Right lobe of liver (tissue), 6 donors: ENCODE results near the gene UGCG. TPM values are rescaled to one million over a fixed set of nuclear protein-coding genes. Genes with fewer than 3 reads are reported as not detected.

Experiments
- ATAC-seq, 4 donors: fragments of 200-7000 bp; cut with Tn5 transposase; one replicate each; pipeline ENCODE4 v1.9.1; 2020; ENCODE audit warnings: mild to moderate bottlenecking in 4 of 4, moderate library complexity in 4 of 4
- DNase-seq, 3 donors: peaks; one replicate each; pipeline ENCODE4 v3.0.0-alpha.2; 2020
- H3K27ac ChIP-seq, 3 donors: fragments of 200-600 bp; one replicate each; pipeline ENCODE4 v1.8.0; 2022
- H3K27me3 ChIP-seq, 2 donors: fragments of 200-600 bp; one replicate each; pipeline ENCODE4 v1.8.0; 2022
- H3K36me3 ChIP-seq, 4 donors: fragments of 200-600 bp; sonication (generic) in 1 of 4; one replicate each; pipeline versions ENCODE4 v1.5.1 to v1.8.0; 2017 to 2022; ENCODE audit warnings: control low read depth in 1 of 4
- H3K4me1 ChIP-seq, 4 donors: fragments of 200-600 bp; sonication (generic) in 1 of 4; one replicate each; pipeline versions ENCODE4 v1.5.1 to v1.8.0; 2017 to 2022; ENCODE audit warnings: control low read depth in 1 of 4
- H3K4me3 ChIP-seq, 3 donors: fragments of 200-600 bp; one replicate each; pipeline ENCODE4 v1.8.0; 2022
- H3K9me3 ChIP-seq, 4 donors: fragments of 200-600 bp; sonication (generic) in 1 of 4; one replicate each; pipeline versions ENCODE4 v1.5.1 to v1.8.0; 2017 to 2022; ENCODE audit warnings: control low read depth in 1 of 4
- POLR2A ChIP-seq: fragments of 450-650 bp; IDR thresholded peaks from one replicate; pipeline ENCODE4 v1.6.1; 2017; ENCODE audit warnings: antibody characterized with exemption, mild to moderate bottlenecking
- WGBS: methylation state at CpG from one replicate; pipeline ENCODE4 v1.1.6; 2018; ENCODE audit warnings: low coverage, low lambda C conversion rate; ENCODE audit not compliant: insufficient coverage; ENCODE audit errors: missing lambda C conversion rate; 5-methylcytosine and 5-hydroxymethylcytosine counted together
- intact Hi-C, 2 donors: fragments of 100-400 bp; cut with DNase I; formaldehyde crosslinking; loops; one replicate each; pipeline versions ENCODE4 v1.11.2 to v1.14.1; 2022
- total RNA-seq, 6 experiments: library from RNA; depleted of rRNA in 2 of 6; stranded (reverse); fragments of >200 nt in 2 of 6; fragmentation: NEBNext Ultra II Directional in 3 of 6; extraction: Animal tissue kit (Norgen Biotek cat#: 25700) in 3 of 6; gene quantifications; one replicate each; pipeline versions ENCODE4 v1.1.0 to v1.2.4, GENCODE V29; 2016 to 2023
- TF ChIP-seq, protein P1 (sequence below), 4 donors: fragments of 200-600 bp in 3 of 4; fragments of 450-650 bp in 1 of 4; IDR thresholded peaks; one replicate each; pipeline versions ENCODE4 v1.5.1 to v1.8.0; 2016 to 2022; ENCODE audit warnings: antibody characterized with exemption in 4 of 4, mild to moderate bottlenecking in 2 of 4
- donor health status: DM: no; HTN: yes; CAD: no.
- donor health status: DM: no; HTN: no; CAD: no.
- donor health status: DM: no; HTN: no; CAD: no.
- donor health status: DM: no; HTN: yes; CAD: no.
- donor health status: DM: no; HTN: yes; CAD: no.

The UGCG gene
- total RNA-seq, 6 experiments from 2014 or later, result 7.9 to 37.2 (median 17.1) TPM

DNA sequence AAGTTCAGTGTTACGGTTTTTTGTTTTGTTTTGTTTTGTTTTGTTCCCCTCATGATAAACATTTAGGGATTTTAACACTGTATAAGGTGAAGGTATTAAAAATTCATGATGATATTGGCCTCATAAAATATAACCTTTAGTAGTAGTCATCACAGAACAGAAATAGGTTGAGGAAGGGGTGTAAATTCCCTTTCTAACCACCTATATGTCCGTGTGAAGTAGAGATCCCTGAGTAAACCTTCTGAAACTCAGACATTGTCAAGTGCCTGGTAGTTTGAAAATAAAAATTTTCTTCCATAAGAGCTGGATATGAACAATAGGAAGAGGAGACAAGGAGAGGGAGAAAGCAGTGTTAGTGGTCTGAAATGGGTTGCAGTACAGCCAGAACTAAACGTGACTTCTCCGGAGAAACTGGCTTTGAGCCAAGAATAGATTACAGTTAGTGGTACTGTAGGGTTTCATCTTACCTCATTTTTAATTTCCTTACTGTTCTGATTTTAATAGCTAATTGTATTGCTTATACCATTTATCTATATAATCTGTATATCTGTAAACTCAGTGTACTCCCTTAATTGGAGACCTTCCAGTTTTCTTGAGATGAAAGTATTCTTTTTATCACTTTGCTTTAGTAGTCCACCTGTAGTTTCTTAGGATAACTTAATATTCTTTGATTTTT, 18.3 kb downstream of the UGCG start:
- 32% methylated on average over 4 of the region's 4 CpGs for WGBS

DNA sequence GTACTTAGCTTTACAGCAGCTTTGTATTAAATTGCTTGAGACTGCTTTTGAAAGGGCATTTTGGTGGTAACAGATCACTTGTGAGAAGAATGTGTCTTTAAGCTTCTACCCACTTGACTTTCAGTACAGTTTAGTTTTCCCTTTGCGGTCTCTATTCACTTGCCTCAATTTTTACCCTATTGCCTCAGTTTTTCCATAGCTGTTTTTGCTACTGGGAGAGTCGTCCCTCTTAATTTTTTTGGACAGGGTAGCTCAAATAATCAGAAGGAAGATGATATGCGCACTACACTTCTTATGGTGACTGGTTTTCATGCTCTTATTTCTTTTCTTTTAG, 18.8 kb downstream of the UGCG start:
- DNase-seq (no peak), ATAC-seq (no peak)
- intact Hi-C loops, result no loop called here
- no peaks in the 10 kb centered on the region for H3K36me3 ChIP-seq
- H3K4me1 ChIP-seq, result peaks cover 0 to 37% (median 11%) of the 10 kb centered on the region in 4 donors
- H3K9me3 ChIP-seq, result no peaks in the 10 kb centered on the region
- WGBS, result 63% methylated on average over 3 of the region's 3 CpGs
- no peaks in the 10 kb centered on the region for H3K27me3 ChIP-seq
- TF ChIP-seq, protein P1, sequence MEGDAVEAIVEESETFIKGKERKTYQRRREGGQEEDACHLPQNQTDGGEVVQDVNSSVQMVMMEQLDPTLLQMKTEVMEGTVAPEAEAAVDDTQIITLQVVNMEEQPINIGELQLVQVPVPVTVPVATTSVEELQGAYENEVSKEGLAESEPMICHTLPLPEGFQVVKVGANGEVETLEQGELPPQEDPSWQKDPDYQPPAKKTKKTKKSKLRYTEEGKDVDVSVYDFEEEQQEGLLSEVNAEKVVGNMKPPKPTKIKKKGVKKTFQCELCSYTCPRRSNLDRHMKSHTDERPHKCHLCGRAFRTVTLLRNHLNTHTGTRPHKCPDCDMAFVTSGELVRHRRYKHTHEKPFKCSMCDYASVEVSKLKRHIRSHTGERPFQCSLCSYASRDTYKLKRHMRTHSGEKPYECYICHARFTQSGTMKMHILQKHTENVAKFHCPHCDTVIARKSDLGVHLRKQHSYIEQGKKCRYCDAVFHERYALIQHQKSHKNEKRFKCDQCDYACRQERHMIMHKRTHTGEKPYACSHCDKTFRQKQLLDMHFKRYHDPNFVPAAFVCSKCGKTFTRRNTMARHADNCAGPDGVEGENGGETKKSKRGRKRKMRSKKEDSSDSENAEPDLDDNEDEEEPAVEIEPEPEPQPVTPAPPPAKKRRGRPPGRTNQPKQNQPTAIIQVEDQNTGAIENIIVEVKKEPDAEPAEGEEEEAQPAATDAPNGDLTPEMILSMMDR (IDR thresholded peaks at IDR 0.05), result no peak
- no peak for TF ChIP-seq POLR2A
- no peak overlapping the region for H3K27ac ChIP-seq
- H3K4me3 ChIP-seq, result peak overlapping the region in 1 of 3 donors; percentile 2

More for the DNA sequence above, 18.3 kb downstream of the UGCG start:
- TF ChIP-seq POLR2A, result no peak
- TF ChIP-seq, protein P1 (IDR thresholded peaks at IDR 0.05), result no peak
- H3K4me3 ChIP-seq, result no peak overlapping the region
- no peaks in the 10 kb centered on the region for H3K9me3 ChIP-seq
- no peaks in the 10 kb centered on the region for H3K36me3 ChIP-seq
- ATAC-seq, result peak in 1 of 4 donors; percentile 33
- DNase-seq, result no peak
- H3K27ac ChIP-seq, result no peak overlapping the region
- intact Hi-C loops, result no loop called here
- H3K4me1 ChIP-seq, result peaks cover 0 to 40% (median 11%) of the 10 kb centered on the region in 4 donors
- no peaks in the 10 kb centered on the region for H3K27me3 ChIP-seq

DNA sequence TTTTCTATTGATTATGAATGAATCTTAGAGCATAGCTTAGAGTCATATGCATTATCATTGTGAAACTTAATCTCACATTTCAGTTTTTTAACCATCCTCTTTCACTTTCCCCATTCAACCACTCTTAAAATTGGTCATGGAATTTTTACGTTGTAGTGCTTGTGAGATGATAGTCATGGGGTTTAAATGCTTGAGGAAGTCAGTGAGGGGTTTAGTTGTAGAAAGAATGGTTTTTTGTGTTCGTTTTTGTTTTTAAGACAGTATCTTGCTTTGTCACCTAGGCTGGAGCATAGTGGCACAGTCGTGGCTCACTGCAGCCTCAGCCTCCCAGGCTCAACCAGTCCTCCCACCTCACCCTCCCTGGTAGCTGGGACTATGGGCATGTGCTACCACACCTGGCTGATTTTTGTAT, 19.6 kb downstream of the UGCG start:
- intact Hi-C loops, result no loop called here
- DNase-seq (no peak), ATAC-seq (no peak)
- TF ChIP-seq POLR2A, result no peak
- TF ChIP-seq, protein P1 (IDR thresholded peaks at IDR 0.05), result no peak
- no peak overlapping the region for H3K4me3 ChIP-seq
- H3K27ac ChIP-seq, result peak overlapping the region in 2 of 3 donors; percentile 23 to 68
- H3K36me3 ChIP-seq, result no peaks in the 10 kb centered on the region
- peaks cover 0 to 37% (median 11%) of the 10 kb centered on the region in 4 donors for H3K4me1 ChIP-seq
- H3K27me3 ChIP-seq, result no peaks in the 10 kb centered on the region
- H3K9me3 ChIP-seq, result no peaks in the 10 kb centered on the region
- WGBS, result 25% methylated on average over 3 of the region's 3 CpGs

DNA sequence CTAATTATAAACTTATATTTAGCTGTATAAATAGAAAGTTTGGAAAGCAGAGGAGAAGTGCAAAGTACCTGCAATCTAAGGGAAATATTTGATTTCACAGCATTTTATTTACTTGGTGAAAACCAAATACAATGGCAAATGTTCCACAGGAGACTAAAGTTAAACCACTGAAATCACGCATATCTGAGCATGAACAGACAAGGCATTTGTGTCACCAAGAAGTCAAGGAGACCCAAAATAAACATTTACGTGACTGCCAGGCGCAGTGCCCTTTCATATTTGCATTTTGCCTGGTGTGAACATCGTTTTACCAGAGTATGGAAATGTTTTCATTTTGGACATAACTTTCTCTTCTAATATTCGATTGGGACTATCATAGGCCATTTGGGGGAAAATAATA, 20.6 kb downstream of the UGCG start:
- ATAC-seq, result peak; percentile 73 to 88 (median 82)
- Histone ChIP-seq H3K27me3 (no peaks in the 10 kb centered on the region), H3K36me3 (no peaks in the 10 kb centered on the region), H3K4me1 (peaks cover 0 to 37% (median 11%) of the 10 kb centered on the region in 4 donors), H3K27ac (peak overlapping the region; percentile 58 to 68 (median 58)), H3K4me3 (peak overlapping the region in 2 of 3 donors; percentile 20 to 24), H3K9me3 (no peaks in the 10 kb centered on the region)
- no peak for TF ChIP-seq POLR2A
- TF ChIP-seq, protein P1 (IDR thresholded peaks at IDR 0.05), result no peak
- WGBS, result 24% methylated on average over 5 of the region's 5 CpGs
- peak in 1 of 3 donors; percentile 71 for DNase-seq
- intact Hi-C loops, result no loop called here
